ENCODE data around the gene ABCB9.

ABCB9 gene

GRCh38 chr12:122994781-122995502 is 28.7 kb upstream of the ABCB9 start:
- DNase-seq, result no peak

DNA sequence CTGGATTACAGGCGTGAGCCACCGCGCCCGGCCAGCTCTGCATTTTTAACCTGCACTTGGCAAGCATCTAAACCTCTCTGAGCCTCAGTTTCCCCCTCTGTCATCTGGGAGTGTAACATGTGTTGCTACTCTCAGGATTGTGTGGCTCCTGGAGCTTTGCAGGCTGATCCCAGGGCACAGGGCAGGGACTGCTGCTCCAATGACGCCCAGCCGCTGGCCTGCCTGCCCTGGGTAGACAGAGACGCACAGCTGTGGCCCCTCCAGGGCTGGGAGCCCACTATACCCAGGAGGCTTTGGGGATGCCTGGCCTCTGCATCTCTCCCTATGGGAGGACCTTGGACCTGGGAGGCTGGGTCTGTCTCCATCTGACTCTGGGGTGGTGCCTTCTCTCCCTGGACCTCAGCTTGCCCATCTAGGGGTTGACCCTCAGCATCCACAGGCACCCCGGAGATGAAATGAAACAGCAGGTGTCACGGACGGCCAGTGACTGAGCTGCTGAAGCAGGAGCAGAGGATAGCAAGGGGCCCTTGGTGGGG is 27.9 kb upstream of the ABCB9 start:
- no peak for DNase-seq

DNA sequence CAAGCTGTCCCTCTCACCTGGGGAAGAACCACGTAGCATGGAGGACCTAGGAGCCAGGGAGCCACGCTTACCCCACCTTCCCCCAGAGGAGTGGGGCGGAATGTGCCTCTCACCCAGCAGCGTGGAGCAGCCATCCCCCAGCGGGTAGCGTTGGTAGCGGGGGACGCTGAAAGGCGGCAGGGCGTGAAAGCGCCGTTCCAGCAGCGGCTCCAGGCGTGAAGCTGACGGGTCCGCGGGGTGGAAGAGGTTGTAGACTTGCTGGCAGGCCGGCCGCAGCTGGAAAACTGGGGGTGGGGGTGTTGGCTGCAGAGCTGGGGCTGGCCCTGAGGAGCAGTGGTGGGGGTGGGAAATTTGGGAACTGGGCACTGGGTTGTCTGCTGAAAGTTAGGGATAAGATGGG is 26.1 kb upstream of the ABCB9 start:
- no peak for DNase-seq

DNA sequence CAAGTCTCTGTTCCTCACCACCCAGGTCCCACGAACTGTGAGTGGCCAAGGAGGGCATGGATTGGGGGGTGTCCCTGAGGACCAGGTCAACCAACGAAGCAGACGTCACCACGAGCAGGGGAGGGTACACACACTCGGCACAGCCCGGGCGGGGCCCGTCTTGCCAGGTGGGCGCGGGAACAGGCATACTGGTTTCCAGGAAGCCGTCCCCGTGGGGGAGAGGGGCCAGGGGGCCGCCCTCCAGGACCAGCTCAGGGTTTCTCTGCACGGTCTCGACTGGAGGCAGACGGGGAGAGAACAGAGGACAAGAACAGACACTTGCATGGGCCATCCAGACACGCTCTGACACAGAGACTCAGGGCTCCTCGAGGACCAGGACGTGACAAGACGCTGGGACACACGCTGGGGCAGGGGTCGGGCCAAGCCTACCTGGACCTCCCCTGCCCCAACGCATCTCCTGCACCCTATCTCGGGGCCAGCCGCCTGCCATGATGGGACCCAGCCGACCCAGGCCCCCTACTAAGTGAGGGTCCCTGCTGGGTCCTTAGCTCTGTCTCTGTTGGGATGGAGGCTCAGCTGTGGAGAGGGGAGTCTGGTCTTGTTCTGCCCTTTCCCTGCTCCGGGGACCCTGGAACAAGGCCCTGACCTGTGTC is 25.5 kb upstream of the ABCB9 start:
- DNase-seq, result no peak

- no peak for DNase-seq
Observed at GRCh38 chr12:122990961-122991622, 24.8 kb upstream of the ABCB9 start.

DNA sequence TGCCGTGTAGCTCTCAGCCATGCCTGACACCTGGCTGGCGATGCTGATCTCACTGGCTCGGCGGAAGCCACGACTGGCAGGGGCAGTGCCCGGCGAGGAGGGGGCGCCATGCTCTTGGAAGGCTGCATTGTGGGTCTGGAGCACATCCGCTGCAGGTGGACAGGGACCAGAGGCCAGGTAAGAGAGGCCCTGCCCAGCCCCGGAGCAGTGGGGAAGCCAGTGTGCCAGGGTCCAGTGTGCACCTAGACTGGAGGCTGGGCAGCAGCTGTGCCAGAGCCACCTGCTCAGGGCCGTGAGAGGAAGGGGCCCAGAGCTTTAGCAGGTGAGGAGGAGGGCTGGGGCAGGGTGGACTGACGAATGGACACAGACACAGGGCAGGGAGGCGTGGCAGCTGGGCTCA is 24.3 kb upstream of the ABCB9 start:
- DNase-seq, result no peak

GRCh38 chr12:122989874-122990419 is 23.7 kb upstream of the ABCB9 start:
- no peak for DNase-seq

DNA sequence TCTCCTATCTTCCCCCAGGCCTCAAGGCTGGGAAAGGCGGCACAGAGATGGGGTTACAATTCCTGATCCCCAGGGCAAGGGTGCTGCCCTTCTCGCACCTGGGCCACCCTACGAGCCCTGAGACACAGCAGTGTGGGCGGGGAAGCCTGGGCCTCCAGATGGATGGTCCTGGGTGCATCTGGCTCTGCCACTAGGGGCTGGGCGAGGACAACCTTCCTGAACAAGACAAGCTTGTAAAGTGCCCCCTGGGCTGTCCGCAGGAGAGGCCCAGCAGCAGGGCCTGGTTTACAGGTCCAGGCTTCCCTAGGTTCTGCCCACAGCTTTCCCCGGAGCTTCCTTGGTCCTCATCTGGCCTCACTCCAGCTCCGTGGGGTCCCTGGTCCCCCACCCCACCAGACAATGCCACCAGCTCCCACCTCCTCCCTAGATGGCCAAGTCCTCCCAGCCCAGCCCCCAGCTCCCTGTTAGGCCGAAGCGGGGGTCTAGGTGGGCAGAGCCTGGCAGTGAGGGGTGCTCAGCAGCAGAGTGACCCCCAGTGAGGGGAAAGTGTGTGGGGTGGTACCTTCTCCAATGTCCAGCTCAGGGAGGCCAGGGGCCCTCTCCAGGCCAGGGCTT is 23.1 kb upstream of the ABCB9 start:
- DNase-seq, result no peak

DNA sequence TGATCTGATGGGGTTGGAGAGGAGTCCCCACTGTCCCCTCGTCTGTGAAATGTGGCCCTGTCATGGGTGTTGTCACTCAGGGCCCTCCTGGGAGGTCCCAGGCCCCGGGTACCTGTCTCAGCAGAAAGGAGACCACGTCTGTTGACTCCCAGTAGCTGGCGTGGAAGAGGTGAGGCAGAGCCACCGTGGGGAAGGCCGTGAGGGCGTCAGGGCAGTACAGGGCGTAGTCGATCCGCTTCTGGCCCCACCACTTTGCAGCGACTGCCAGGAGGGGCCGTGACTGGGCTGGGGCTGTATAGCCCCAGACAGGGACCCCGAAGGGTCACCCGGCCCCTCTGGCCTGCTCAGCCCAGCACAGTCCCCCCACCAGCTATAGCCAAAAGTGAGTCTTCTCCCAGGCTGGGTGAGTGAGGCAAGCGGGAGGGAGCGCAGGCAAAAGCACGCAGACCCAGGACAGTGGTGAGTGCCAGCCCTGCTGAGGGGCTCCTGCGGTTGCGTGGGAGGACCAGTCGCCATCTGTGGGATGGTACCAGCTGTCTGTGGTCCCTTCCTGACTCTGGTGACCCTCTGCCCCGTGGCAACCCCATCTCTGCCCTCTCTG is 22.4 kb upstream of the ABCB9 start:
- no peak for DNase-seq

GRCh38 chr12:122988036-122988435 is 21.8 kb upstream of the ABCB9 start:
- DNase-seq, result no peak

GRCh38 chr12:122987086-122987951 is 21.1 kb upstream of the ABCB9 start:
- no peak for DNase-seq

DNA sequence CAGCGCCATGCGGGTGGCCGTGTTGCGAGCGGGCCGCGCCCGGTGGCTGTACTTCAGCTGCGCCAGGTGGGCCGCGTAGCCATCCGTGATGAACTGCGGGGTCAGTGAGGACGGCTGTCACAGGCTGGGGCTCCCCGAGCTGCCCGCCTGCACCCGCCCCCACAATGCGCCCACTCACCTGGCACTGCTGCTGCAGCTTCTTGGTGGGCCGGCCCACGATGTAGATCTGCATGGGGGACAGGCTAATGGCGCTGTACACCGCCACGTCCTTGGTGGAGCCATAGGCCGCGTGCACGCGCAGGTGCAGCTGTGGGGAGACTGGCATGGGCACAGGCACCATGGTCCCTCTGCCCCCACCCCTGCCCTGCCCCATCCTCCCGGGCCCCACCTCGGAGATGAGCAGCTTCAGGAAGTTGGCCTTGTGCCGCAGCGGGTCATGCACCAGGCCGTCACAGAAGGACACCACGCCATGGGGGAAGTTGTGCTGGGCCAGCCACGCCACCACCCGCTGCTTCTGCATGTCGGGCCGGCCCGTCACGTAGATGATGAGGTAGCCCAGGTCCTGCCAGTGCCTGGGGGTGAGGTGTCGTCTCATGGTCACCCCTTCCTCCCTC is 20.1 kb upstream of the ABCB9 start:
- DNase-seq, result no peak

DNA sequence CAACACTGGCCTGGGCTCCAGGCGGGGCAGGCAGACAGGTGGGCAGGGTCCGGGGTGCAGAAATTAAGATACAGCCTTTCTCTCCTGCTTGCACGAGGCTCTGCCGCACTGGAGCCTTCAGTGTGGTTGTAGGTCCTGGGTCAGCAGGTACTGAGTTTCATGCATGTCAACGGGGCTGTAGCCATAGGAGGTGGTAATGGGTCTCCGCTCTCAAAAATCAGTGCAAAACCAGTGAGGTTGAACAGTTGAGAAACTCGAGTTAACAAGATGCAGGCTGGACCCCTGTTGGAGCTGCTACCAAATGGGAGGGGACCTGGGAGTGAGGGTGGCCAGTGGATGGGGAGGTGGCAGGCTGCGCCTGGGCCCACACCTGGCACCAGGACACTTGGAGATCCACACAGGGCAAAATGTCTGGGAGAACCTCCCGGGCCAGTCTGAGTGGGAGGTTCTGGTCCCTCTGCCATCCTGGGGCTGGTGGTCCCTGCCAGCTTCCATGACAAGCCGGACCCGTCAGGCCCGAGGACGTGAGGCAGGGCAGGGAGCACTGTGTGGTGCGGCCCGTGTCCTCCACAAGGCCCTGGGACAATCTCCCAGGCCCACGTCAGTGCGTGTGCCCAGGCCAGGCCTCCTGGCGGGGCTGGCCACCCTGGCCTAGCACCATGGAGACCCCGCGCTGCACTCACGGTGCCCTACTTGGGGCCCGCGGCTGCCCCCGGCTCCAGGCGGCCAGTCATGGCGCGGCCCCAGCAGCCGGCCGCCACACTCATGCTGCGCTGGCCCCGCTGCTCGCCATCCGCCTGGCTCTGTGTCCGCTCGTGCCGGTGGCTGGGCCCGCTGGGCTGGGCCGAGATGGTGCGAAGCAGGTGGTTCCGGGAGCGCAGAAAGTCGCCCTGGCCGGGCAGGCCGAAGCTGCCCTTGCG is 19.3 kb upstream of the ABCB9 start:
- DNase-seq, result no peak

DNA sequence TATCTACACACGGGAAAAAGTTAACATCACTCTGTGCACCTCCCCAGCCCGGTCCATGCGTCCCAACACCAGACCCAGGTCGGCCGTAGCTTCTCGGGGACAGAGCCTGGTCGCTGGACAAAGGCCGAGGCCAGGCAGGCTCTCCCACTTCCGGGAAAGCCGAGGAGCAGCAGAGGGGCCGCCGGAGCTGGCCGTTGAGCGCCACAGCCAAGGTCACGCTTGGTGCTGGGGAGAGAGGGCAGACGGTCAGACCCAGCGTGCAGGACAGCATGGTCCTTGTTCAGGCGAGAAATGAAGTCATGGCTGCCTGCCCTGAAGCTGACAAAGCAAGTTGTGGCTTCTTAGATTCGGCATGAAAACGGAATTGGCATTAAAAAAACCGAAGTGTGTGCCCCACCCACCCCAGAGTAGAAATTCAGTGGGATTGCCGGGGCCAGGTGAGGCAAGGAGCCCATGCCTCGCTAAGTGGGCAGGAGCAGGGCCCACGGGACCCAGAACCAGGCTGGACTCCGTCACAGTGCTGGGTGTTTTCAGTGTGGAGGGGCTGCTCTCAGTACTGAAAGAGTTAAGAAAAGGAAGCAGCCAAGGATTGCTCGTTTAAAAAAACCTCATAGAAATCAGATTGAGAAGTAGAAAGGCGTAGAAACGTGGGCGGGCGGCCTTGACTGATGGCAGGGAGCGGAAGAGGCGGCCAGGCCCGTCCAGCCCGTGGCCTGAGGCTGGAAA is 18.5 kb upstream of the ABCB9 start:
- no peak for DNase-seq

GRCh38 chr12:122983789-122984515 is 17.7 kb upstream of the ABCB9 start:
- DNase-seq, result no peak

GRCh38 chr12:122982963-122983788 is 16.9 kb upstream of the ABCB9 start:
- no peak for DNase-seq

- DNase-seq, result no peak
Observed at GRCh38 chr12:122982477-122982815, 16.2 kb upstream of the ABCB9 start.

Measured in effector CD8-positive, alpha-beta T cell (primary cell).